Neuron (in vitro differentiated cells): ENCODE measurements around the gene ALOX12B.
"Not testable (repeated sequence)": the region's sequence is repeated elsewhere in the genome, so short reads cannot be mapped to it uniquely, and the experiment has no call there.

Source experiments
- H2AFZ ChIP-seq: one replicate; pipeline ENCODE4 v1.6.1; 2013; ENCODE audit warnings: low read depth, mild to moderate bottlenecking, inconsistent platforms, low read length, moderate library complexity
- H3K27me3 ChIP-seq: one replicate; pipeline ENCODE4 v1.6.1; 2013; ENCODE audit warnings: low read length; ENCODE audit not compliant: insufficient read depth
- H3K36me3 ChIP-seq: one replicate; pipeline ENCODE4 v1.6.1; 2013; ENCODE audit warnings: low read length; ENCODE audit not compliant: insufficient read depth
- H3K4me1 ChIP-seq: one replicate; pipeline ENCODE4 v1.6.1; 2013; ENCODE audit warnings: low read length; ENCODE audit not compliant: insufficient read depth
- H3K4me3 ChIP-seq: 2 replicates; pipeline ENCODE4 v1.5.1; 2013; ENCODE audit warnings: mild to moderate bottlenecking, low read length, moderate library complexity
- H3K9me3 ChIP-seq: one replicate; pipeline ENCODE4 v1.6.1; 2013; ENCODE audit warnings: low read length

Gene ALOX12B

DNA sequence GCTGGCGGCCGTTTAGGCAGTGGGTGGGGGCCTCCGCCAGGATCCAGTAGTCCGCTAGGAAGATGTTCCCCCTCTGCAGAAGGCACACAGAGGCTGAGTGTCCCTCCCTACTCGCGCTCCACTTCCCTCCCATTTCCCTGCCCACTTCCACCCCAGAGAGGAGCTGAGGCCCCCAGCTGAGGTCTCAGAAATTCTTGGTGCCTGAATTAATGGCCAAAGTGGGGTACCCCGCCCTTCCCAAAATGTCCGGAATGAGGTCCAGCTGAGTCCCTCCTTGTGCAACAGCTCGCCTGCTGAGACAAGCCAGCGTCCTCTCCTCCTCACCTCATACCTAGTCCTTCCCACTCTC lies 22.9 kb upstream of the ALOX12B start:
- H3K36me3 ChIP-seq: no peaks in the 10 kb centered on the region
- no peak overlapping the region for H3K4me3 ChIP-seq
- peaks cover 58% of the 10 kb centered on the region for H3K27me3 ChIP-seq
- no peaks in the 10 kb centered on the region for H3K9me3 ChIP-seq
- H3K4me1 ChIP-seq: no peaks in the 10 kb centered on the region
- H2AFZ ChIP-seq: no peak overlapping the region

DNA sequence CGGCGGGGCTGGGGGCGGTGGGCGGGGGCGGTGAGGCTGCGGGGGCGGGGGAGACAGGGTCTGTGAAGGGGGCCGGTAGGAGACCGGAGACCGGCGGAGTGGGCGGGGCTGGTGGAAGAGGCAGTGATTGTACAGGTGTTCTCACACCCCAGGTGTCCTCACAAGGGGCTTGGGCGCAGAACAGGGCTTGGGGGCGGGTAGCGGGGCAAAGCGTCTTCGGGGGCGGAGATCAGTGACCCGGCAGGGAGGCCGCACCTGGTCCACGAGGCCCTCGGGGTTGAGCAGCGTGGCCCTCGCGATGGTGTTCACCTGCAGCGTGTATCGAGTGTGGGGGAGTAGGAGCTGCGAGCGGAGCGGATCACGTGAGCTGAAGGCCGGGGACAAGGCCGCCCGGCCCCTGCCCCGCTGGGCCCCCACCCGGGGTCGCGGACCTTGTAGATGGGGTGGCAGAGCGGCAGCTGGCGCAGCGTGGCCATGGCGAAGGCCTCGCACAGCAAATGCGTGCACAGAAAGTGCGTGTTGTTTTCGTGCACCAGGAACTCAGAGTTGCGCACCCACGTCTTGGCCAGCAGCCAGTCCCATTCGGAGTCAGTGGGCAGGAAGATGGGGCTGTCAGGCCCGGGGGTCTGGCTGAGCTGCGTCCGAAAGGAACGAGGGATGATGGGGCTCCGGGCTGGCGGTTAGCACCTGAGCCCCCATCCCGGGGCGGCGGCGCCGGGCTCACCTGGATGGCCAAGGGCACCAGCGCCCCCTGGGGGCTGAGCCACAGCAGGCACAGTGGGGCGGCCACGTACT lies 22.3 kb upstream of the ALOX12B start:
- H3K4me1 ChIP-seq: no peaks in the 10 kb centered on the region
- H3K36me3 ChIP-seq: no peaks in the 10 kb centered on the region
- H3K4me3 ChIP-seq: no peak overlapping the region
- H2AFZ ChIP-seq: no peak overlapping the region
- peaks cover 58% of the 10 kb centered on the region for H3K27me3 ChIP-seq
- H3K9me3 ChIP-seq: no peaks in the 10 kb centered on the region

DNA sequence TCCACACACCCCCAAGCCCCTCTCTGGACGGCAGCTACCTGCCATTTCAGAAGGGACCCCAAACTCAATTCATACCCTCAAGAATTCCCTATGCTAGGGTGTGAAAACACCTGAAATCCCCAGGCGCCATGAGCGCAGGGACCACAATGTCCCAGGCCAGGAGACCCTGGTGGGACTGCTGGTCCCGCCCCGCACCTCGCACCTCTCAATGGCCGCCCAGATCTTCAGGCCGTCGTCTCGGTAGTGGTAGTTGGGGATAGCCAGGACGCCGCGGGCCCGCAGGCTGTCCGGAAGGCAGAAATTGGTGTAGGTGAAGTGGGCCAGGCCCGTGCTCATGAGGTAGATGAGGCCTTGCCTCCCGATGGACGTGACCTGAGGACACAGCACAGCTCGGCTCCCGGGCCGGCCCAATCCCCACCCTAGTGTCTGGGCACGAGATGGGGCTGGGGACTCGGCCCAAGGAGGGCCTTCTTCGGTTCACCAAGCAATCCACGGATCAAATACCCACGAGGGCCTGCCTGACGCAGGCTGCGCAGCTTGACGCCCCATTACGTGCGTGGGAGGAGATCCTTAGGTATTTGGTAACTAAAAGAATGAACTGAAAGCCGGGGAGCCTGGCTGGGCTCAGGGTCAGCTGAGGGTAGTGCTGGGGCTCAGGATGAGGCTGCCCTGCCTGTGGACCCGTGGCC lies 21.6 kb upstream of the ALOX12B start:
- no peak overlapping the region for H2AFZ ChIP-seq
- peaks cover 61% of the 10 kb centered on the region for H3K27me3 ChIP-seq
- H3K9me3 ChIP-seq: no peaks in the 10 kb centered on the region
- no peaks in the 10 kb centered on the region for H3K36me3 ChIP-seq
- no peaks in the 10 kb centered on the region for H3K4me1 ChIP-seq
- H3K4me3 ChIP-seq: no peak overlapping the region

- H3K36me3 ChIP-seq, H3K4me3 ChIP-seq, H3K9me3 ChIP-seq, H2AFZ ChIP-seq, H3K4me1 ChIP-seq: not testable (repeated sequence)
- H3K27me3 ChIP-seq: peaks cover 53% of the 10 kb centered on the region
These were observed 19.5 kb upstream of the ALOX12B start for GRCh38 chr17:8106980-8107379.

- no peaks in the 10 kb centered on the region for H3K36me3 ChIP-seq
- no peaks in the 10 kb centered on the region for H3K4me1 ChIP-seq
- H3K27me3 ChIP-seq: peaks cover 43% of the 10 kb centered on the region
These were observed 18.5 kb upstream of the ALOX12B start for GRCh38 chr17:8105957-8106398.

GRCh38 chr17:8104911-8105310 lies 17.4 kb upstream of the ALOX12B start:
- Histone ChIP-seq H3K36me3 (no peaks in the 10 kb centered on the region), H3K4me3 (no peak overlapping the region), H3K4me1 (peaks cover 2% of the 10 kb centered on the region), H3K9me3 (no peaks in the 10 kb centered on the region), H3K27me3 (peaks cover 32% of the 10 kb centered on the region), H2AFZ (no peak overlapping the region)

More at GRCh38 chr17:8105957-8106398, 18.5 kb upstream of the ALOX12B start:
- Histone ChIP-seq H3K4me3 (no peak overlapping the region), H2AFZ (no peak overlapping the region), H3K9me3 (no peaks in the 10 kb centered on the region)

GRCh38 chr17:8103549-8103948 lies 16.0 kb upstream of the ALOX12B start:
- Histone ChIP-seq H3K27me3 (peaks cover 21% of the 10 kb centered on the region), H3K4me3 (no peak overlapping the region), H2AFZ (no peak overlapping the region), H3K36me3 (no peaks in the 10 kb centered on the region), H3K9me3 (no peaks in the 10 kb centered on the region), H3K4me1 (peaks cover 4% of the 10 kb centered on the region)

GRCh38 chr17:8101721-8102120 lies 14.2 kb upstream of the ALOX12B start:
- Histone ChIP-seq H3K4me3 (no peak overlapping the region), H3K4me1 (peaks cover 4% of the 10 kb centered on the region), H2AFZ (no peak overlapping the region), H3K9me3 (no peaks in the 10 kb centered on the region), H3K27me3 (peaks cover 15% of the 10 kb centered on the region), H3K36me3 (no peaks in the 10 kb centered on the region)

- H3K4me1 ChIP-seq: peaks cover 4% of the 10 kb centered on the region
- H3K4me3 ChIP-seq: no peak overlapping the region
- H3K27me3 ChIP-seq: peaks cover 10% of the 10 kb centered on the region
- H3K9me3 ChIP-seq: no peaks in the 10 kb centered on the region
- H2AFZ ChIP-seq: no peak overlapping the region
- no peaks in the 10 kb centered on the region for H3K36me3 ChIP-seq
These were observed 13.2 kb upstream of the ALOX12B start for GRCh38 chr17:8100763-8101162.

DNA sequence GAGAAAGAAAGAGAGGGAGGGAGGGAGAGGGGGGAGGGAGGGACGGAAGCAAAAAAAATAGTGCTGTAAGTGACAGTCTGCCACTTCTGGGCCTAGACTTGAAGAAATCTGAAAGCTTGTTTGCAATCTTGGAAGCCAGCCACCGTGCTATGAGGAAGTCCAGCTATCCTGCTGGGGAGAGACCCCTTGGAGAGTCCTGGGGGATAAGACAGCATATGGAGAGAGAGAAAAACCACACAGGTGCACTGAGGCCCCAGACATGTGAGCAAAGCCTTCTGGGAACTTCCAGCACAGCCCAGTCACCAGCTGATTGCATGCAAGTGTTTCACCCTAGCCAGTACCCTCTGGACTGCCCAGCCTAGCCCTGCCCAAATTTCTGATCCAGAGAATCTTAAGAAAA lies 12.6 kb upstream of the ALOX12B start:
- H3K27me3 ChIP-seq: peaks cover 12% of the 10 kb centered on the region
- peaks cover 4% of the 10 kb centered on the region for H3K4me1 ChIP-seq
- H3K9me3 ChIP-seq: no peaks in the 10 kb centered on the region
- no peak overlapping the region for H2AFZ ChIP-seq
- no peaks in the 10 kb centered on the region for H3K36me3 ChIP-seq
- H3K4me3 ChIP-seq: no peak overlapping the region

DNA sequence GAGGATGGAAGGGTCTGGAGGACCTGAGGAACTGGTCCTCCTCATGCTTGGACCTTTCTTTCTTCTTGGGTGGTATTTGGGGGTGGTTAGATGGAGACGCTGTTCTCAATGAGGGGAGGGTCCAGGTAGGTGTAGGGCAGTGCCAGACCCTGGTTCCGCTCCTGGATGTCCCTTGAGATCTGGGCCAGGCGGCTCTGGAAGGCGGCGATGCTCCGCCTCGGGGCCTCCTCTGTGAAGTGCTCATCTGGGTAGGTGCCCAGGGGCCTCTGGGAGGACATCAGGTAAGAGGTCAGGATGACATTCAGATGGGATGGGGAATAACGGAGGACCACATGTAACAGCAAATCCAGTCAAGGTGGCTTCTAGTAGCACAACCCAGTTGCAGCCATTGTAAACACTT lies 9.0 kb upstream of the ALOX12B start:
- H3K27me3 ChIP-seq: peaks cover 4% of the 10 kb centered on the region
- no peaks in the 10 kb centered on the region for H3K36me3 ChIP-seq
- H3K9me3 ChIP-seq: no peaks in the 10 kb centered on the region
- no peak overlapping the region for H2AFZ ChIP-seq
- no peak overlapping the region for H3K4me3 ChIP-seq
- H3K4me1 ChIP-seq: peaks cover 4% of the 10 kb centered on the region

DNA sequence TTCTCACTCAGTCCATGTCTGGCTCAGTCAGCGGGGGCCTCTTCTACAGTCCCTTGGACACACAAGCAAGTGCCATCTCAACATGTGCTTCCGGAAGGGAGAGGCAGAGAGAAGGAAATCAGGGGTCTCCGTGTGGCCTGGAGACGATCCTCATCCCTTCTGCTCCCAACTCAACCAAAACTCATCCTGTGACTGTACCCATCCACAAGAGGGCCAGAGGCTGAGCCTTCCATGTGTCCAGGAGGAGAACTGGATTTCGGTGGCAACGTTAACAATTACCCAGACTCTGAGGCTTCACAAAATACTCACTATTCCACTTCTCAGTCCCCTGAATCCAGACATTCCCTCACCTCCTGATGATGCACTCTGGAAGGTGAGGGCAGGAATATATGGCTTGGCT lies 7.8 kb upstream of the ALOX12B start:
- peaks cover 4% of the 10 kb centered on the region for H3K4me1 ChIP-seq
- no peak overlapping the region for H2AFZ ChIP-seq
- no peak overlapping the region for H3K4me3 ChIP-seq
- peaks cover 7% of the 10 kb centered on the region for H3K27me3 ChIP-seq
- H3K9me3 ChIP-seq: no peaks in the 10 kb centered on the region
- H3K36me3 ChIP-seq: no peaks in the 10 kb centered on the region

- Histone ChIP-seq H3K4me3 (no peak overlapping the region), H3K4me1 (no peaks in the 10 kb centered on the region), H3K9me3 (no peaks in the 10 kb centered on the region), H2AFZ (no peak overlapping the region), H3K36me3 (no peaks in the 10 kb centered on the region), H3K27me3 (peaks cover 32% of the 10 kb centered on the region)
These were observed 3.6 kb upstream of the ALOX12B start for GRCh38 chr17:8091033-8091687.
